Measurements from ENCODE around the gene RPP25L. TPM values are rescaled to one million over a fixed set of nuclear protein-coding genes. Genes with fewer than 3 reads are reported as not detected.

The RPP25L gene
- total and polyA plus RNA-seq, 10 of the 15 experiments (the other 5 are each of a cell fraction or from before 2014, with no cell fraction given), result 7.7 to 30.2 (median 16.8) TPM

DNA sequence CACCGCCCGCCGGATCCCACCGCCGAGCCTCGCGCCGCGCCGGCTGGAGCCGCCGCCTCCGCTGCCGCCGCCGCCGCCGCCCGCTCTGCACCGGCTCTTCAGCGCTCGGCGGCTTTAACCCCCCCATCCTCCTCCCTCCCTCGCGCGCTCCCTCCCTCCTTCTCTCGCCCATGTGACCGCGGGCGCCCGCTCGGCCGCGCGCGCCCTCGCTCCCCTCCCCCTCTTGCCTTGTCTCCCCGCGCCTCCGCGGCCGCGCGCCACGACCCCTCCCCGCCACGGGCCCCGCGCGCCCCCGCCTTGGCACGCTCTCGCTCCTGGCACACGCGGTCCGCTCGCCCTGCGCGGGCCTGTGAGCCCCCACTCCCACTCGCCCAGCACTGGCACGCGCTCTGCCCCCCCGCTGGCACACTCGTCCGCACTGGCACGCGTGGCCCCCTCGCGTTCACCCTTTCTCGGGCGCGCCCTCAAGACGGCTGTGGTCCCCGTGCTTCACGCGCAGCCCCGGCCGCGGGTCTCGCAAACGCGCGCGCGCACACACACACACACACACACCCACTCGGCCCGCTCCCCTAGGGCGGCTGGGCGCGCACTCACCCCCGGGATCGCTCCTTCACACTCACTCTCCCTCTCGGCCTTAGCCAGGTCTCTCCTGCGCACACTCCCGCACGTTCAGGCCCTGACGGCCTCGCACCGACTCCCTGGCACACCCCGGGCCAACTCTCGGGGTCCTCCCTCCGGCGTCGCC is 22.1 kb downstream of the RPP25L start, which contains the start of gene CNTFR:
TSS of gene CNTFR (minus strand) at position 89 of the 745 bp plus-strand sequence. CDS start 20,743 bp downstream, outside the sequence.
- Histone ChIP-seq H3K27ac (ENCODE audit: control insufficient read depth, insufficient read depth) (no peak within 1 kb of the TSS), H4K20me1 (ENCODE audit: control insufficient read depth, insufficient read depth) (peaks cover 18% of the 10 kb centered on the region), H3K27me3 (replicated peaks in 1 of 2; ENCODE audit: control insufficient read depth in 2 of 2, insufficient read depth in 2 of 2, low read length in 1 of 2) (peaks cover 32 to 57% of the 10 kb centered on the region in 2 experiments), H3K9me3 (replicated peaks; ENCODE audit: control insufficient read depth, insufficient read depth, low read length) (no peaks in the 10 kb centered on the region), H3K9ac (ENCODE audit: control insufficient read depth, insufficient read depth, low read length) (no peak within 1 kb of the TSS), H2AFZ (ENCODE audit: control insufficient read depth, low read depth, low read length) (no peak within 1 kb of the TSS), H3K36me3 (ENCODE audit: control insufficient read depth in 2 of 2, insufficient read depth in 2 of 2, low read length in 1 of 2) (no peaks in the 10 kb centered on the region), H3K4me2 (ENCODE audit: control insufficient read depth, insufficient read depth) (0 out of 2 replicates have a peak within 1 kb of the TSS, but pooled peaks have one; percentile 25), H3K4me3 (no peak within 1 kb of the TSS), H3K4me1 (ENCODE audit: control insufficient read depth, insufficient read depth, low read length) (peaks cover 2% of the 10 kb centered on the region; the same call in 1 of the 2 replicates), H3K79me2 (ENCODE audit: control insufficient read depth, insufficient read depth, low read length) (no peaks in the 10 kb centered on the region)
- BruUV-seq (replicated peaks), result no TSS peak
- TF ChIP-seq ZNF622 (IDR thresholded peaks at IDR 0.05) (no peak), POLR2AphosphoS2 (IDR thresholded peaks at IDR 0.05; ENCODE audit: low read depth, low read length) (no peak), ZBTB33 (IDR thresholded peaks at IDR 0.05) (no peak), ETV6 (conservative IDR thresholded peaks at IDR 0.05 in 1 of 2, IDR thresholded peaks at IDR 0.05 in 1 of 2; ENCODE audit: borderline replicate concordance in 1 of 2, low read depth in 1 of 2) (no peak)
- 1% methylated on average over 36 of the region's 104 CpGs for WGBS (ENCODE audit: insufficient coverage, insufficient replicate concordance, low lambda C conversion rate, missing lambda C conversion rate)
- intact Hi-C loops (cut with micrococcal nuclease; ENCODE audit: unreplicated experiment) (no loop called here), in situ Hi-C loops (cut with MboI) (loop anchor here (5.0 kb wide), 1 partner anchor 52 kb away; no protein-coding TSS in a partner anchor)
- DNase-seq (ENCODE audit: low read depth, low spot score) (no peak), FAIRE-seq (no peak), ATAC-seq (no peak)
- RAD21 ChIA-PET (ENCODE audit: unreplicated experiment), result interaction anchor here (1.2 kb wide), 1 partner anchor 186 kb away, joined by 3 read pairs; no protein-coding TSS in a partner anchor
- CTCF ChIA-PET, result no interaction called here
- POLR2A ChIA-PET, result no interaction called here
- SMC1A ChIA-PET (ENCODE audit: uncharacterized antibody, unreplicated experiment), result no interaction called here

Measured in GM12878 (cell line).